Thoracic aorta (tissue), 2 donors: ENCODE measurements around the gene DRG2. TPM values are rescaled to one million over a fixed set of nuclear protein-coding genes. Genes with fewer than 3 reads are reported as not detected.

Experiments used
- ATAC-seq: fragments of 150-250 bp; one replicate; pipeline ENCODE4 v1.8.0; 2017; ENCODE audit warnings: low read depth; ENCODE audit not compliant: insufficient number of reproducible peaks, low FRiP score
- DNase-seq: peaks from one replicate; pipeline ENCODE4 v3.0.0-alpha.2; 2020; ENCODE audit warnings: low spot score
- H3K27ac ChIP-seq, 2 donors: fragments of 200-600 bp; sonication (generic); 1 replicate in 1 of 2; 2 replicates in 1 of 2; pipeline ENCODE4 v1.5.1; 2016; ENCODE audit warnings: mild to moderate bottlenecking in 2 of 2, moderate library complexity in 2 of 2
- H3K27me3 ChIP-seq: fragments of 200-600 bp; sonication (generic); replicated peaks from 2 replicates; pipeline ENCODE4 v1.6.0; 2016; ENCODE audit warnings: mild to moderate bottlenecking; ENCODE audit not compliant: insufficient read depth
- H3K36me3 ChIP-seq: fragments of 200-600 bp; sonication (generic); one replicate; pipeline ENCODE4 v1.5.1; 2016
- H3K4me1 ChIP-seq, 2 donors: fragments of 200-600 bp; sonication (generic); 1 replicate in 1 of 2; 2 replicates in 1 of 2; pipeline versions ENCODE4 v1.5.1 to v1.6.0; 2016; ENCODE audit warnings: low read depth in 2 of 2, mild to moderate bottlenecking in 1 of 2; ENCODE audit not compliant: control insufficient read depth in 1 of 2
- H3K4me3 ChIP-seq: fragments of 200-600 bp; sonication (generic); 2 replicates; pipeline ENCODE4 v1.5.1; 2016; ENCODE audit warnings: mild to moderate bottlenecking
- H3K9me3 ChIP-seq: fragments of 200-600 bp; sonication (generic); 2 replicates; pipeline ENCODE4 v1.5.1; 2016
- CTCF ChIP-seq: fragments of 200-600 bp; sonication (generic); IDR thresholded peaks from one replicate; pipeline ENCODE4 v1.5.1; 2019; ENCODE audit warnings: antibody characterized with exemption
- total RNA-seq, 2 donors: library from RNA; depleted of rRNA; stranded (reverse); fragments of >200 nt; gene quantifications; one replicate each; pipeline versions ENCODE4 v1.1.0 to v1.2.3, GENCODE V29; 2016

Gene DRG2
- total RNA-seq, 2 donors from 2014 or later = 42.3 to 55.6 TPM

- ATAC-seq = no peak
- Histone ChIP-seq H3K4me1 (no peaks in the 10 kb centered on the region), H3K9me3 (no peaks in the 10 kb centered on the region), H3K4me3 (no peak overlapping the region), H3K27me3 (no peaks in the 10 kb centered on the region), H3K36me3 (no peaks in the 10 kb centered on the region), H3K27ac (no peak overlapping the region)
- no peak for TF ChIP-seq CTCF
- DNase-seq = no peak
These were observed 36.8 kb downstream of the DRG2 start for GRCh38 chr17:18124345-18125126.

GRCh38 chr17:18129041-18129502 lies 41.3 kb downstream of the DRG2 start:
- DNase-seq = no peak
- Histone ChIP-seq H3K27me3 (no peaks in the 10 kb centered on the region), H3K27ac (no peak overlapping the region), H3K4me3 (no peak overlapping the region), H3K4me1 (no peaks in the 10 kb centered on the region), H3K9me3 (no peaks in the 10 kb centered on the region), H3K36me3 (no peaks in the 10 kb centered on the region)
- TF ChIP-seq CTCF = no peak
- no peak for ATAC-seq

- ATAC-seq = no peak
- H3K27ac ChIP-seq = no peak overlapping the region
- H3K4me3 ChIP-seq = no peak overlapping the region
- no peak for TF ChIP-seq CTCF
- no peaks in the 10 kb centered on the region for H3K36me3 ChIP-seq
- DNase-seq = no peak
- H3K9me3 ChIP-seq = no peaks in the 10 kb centered on the region
- no peaks in the 10 kb centered on the region for H3K4me1 ChIP-seq
- no peaks in the 10 kb centered on the region for H3K27me3 ChIP-seq
These were observed 45.0 kb downstream of the DRG2 start for GRCh38 chr17:18132711-18133110.

- Histone ChIP-seq H3K27me3 (no peaks in the 10 kb centered on the region), H3K4me3 (no peak overlapping the region), H3K27ac (no peak overlapping the region), H3K36me3 (no peaks in the 10 kb centered on the region), H3K4me1 (peaks cover 0 to 5% of the 10 kb centered on the region in 2 donors), H3K9me3 (no peaks in the 10 kb centered on the region)
- ATAC-seq = no peak
- TF ChIP-seq CTCF = no peak
- no peak for DNase-seq
These were observed 48.6 kb downstream of the DRG2 start for GRCh38 chr17:18136357-18136756.

- peaks cover 0 to 5% of the 10 kb centered on the region in 2 donors for H3K4me1 ChIP-seq
- no peak for TF ChIP-seq CTCF
- H3K27ac ChIP-seq = no peak overlapping the region
- H3K36me3 ChIP-seq = no peaks in the 10 kb centered on the region
- H3K9me3 ChIP-seq = no peaks in the 10 kb centered on the region
- H3K27me3 ChIP-seq = no peaks in the 10 kb centered on the region
- ATAC-seq (no peak), DNase-seq (no peak)
- H3K4me3 ChIP-seq = no peak overlapping the region
These were observed 50.5 kb downstream of the DRG2 start for GRCh38 chr17:18138065-18138749.
